Pancreas (tissue), 10 donors: Measurements from ENCODE around the gene SMCO4. TPM values are rescaled to one million over a fixed set of nuclear protein-coding genes. Genes with fewer than 3 reads are reported as not detected.

Experiments used
- ATAC-seq, 4 donors: fragments of 200-7000 bp; cut with Tn5 transposase; one replicate each; pipeline versions ENCODE4 v1.8.0 to v1.9.1; 2020; ENCODE audit warnings: mild to moderate bottlenecking in 4 of 4, moderate library complexity in 4 of 4
- DNase-seq, 6 donors: peaks; one replicate each; pipeline ENCODE4 v3.0.0-alpha.2; 2020
- FAIRE-seq: peaks from 2 replicates; lab custom pipeline; 2012; peaks lifted over from hg19 to GRCh38; lab: Jason Lieb, UNC
- H3K27ac ChIP-seq, 4 donors: fragments of 200-600 bp; sonication (generic); 1 replicate in 3 of 4; 2 replicates in 1 of 4; pipeline versions ENCODE4 v1.5.0 to v1.8.0; 2020
- H3K27me3 ChIP-seq, 4 donors: fragments of 200-600 bp; one replicate each; pipeline ENCODE4 v1.8.0; 2021
- H3K36me3 ChIP-seq, 3 donors: fragments of 200-600 bp; sonication (generic) in 1 of 3; one replicate each; pipeline versions ENCODE4 v1.5.0 to v1.8.0; 2020 to 2021
- H3K4me1 ChIP-seq, 3 donors: fragments of 200-600 bp; one replicate each; pipeline ENCODE4 v1.8.0; 2021
- H3K4me3 ChIP-seq, 4 donors: fragments of 200-600 bp; sonication (generic) in 2 of 4; one replicate each; pipeline versions ENCODE4 v1.5.0 to v1.8.0; 2020 to 2021
- H3K9me3 ChIP-seq, 4 donors: fragments of 200-600 bp; one replicate each; pipeline ENCODE4 v1.8.0; 2021
- WGBS, 2 donors: extraction: QIAGEN DNeasy Blood & Tissue Kit; methylation state at CpG; one replicate each; pipeline ENCODE4 v1.1.7; 2013; 5-methylcytosine and 5-hydroxymethylcytosine counted together
- intact Hi-C, 3 donors: fragments of 100-400 bp; cut with DNase I; formaldehyde crosslinking; loops; one replicate each; pipeline versions ENCODE4 v1.11.1 to v1.14.2; 2022
- polyA plus RNA-seq, 2 donors: library from polyadenylated mRNA; stranded (reverse); fragments of 200-250 nt; gene quantifications; one replicate each; pipeline ENCODE4 v1.2.3, GENCODE V29; 2013
- total RNA-seq, 6 donors: library from RNA; stranded (reverse); fragmentation: NEBNext Ultra II Directional in 4 of 6; extraction: Animal tissue kit (Norgen Biotek cat#: 25700) in 4 of 6; gene quantifications; one replicate each; pipeline versions ENCODE4 v1.2.1 to v1.2.4, GENCODE V29; 2021 to 2023
- TF ChIP-seq, protein P1 (sequence below), 4 donors: fragments of 200-600 bp; sonication (generic) in 3 of 4; IDR thresholded peaks; one replicate each; pipeline versions ENCODE4 v1.5.0 to v1.8.0; 2021; ENCODE audit warnings: antibody characterized with exemption in 4 of 4
- donor health status: healthy with polysubstance abuse.
- donor health status: DM: no; HTN: no; CAD: no; lungs with moderate emphysema.
- donor health status: DM: no; HTN: no; CAD: no.
- donor health status: control.
- donor health status: control.
- donor health status: Bipolar disorder and iron deficiency.
- donor health status: DM: yes; HTN: yes; CAD: no.
- donor health status: DM: no; HTN: no; CAD: no.
- donor health status: DM: no; HTN: no; CAD: no.
- donor health status: DM: yes; HTN: yes; CAD: no.

The SMCO4 gene
- total and polyA plus RNA-seq, 8 donors, result 15.6 to 41.8 (median 19.6) TPM

DNA sequence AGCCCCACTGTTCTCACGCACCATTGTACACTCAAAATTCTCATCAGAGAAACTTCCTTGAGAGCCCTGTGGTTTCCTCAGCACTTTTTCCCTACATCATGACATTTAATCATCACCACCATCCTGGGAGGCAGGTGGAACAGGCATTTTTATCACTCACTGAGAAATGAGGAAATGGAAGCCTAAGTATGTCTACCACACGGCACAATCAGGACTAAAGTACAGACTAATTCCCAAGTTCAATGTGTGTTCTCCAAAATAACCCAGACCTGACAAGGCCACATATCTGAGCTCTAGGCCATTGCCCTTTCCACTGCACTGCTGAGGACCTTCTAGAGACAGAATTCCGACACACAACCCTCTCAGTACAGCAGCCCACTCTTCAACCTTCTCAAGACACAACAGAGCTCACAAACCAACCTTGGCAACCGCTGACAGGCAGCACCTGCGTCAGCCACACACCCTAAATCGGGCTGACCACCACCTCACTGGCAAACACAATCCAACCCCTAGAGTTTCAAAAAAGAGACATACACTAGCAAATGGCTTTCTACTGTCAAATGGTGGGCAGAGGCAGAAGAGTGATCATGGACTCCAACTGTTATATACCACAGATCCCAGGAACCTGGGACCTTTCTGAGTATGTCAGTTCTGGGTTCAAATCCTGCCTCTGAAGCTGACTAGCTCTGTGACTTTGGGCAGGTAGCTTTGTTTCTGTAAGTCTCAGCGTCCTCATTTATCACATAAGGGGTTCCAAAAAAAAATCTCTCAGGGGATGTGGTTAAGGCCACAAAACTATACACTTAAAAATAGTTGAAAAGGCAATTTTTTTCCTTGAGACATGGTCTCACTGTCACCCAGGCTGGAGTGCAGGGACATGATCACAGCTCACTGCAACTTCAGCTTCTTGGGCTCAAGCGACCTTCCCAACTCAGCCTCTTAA, 16.3 kb downstream of the SMCO4 start:
- no peak overlapping the region for H3K4me3 ChIP-seq
- H3K9me3 ChIP-seq, result no peaks in the 10 kb centered on the region
- H3K27ac ChIP-seq, result peak overlapping the region in 2 of 4 donors; percentile 23 to 41
- no peaks in the 10 kb centered on the region for H3K36me3 ChIP-seq
- ATAC-seq, result peak in 2 of 4 donors; percentile 18 to 41
- no peaks in the 10 kb centered on the region for H3K27me3 ChIP-seq
- no peak for FAIRE-seq
- TF ChIP-seq, protein P1, sequence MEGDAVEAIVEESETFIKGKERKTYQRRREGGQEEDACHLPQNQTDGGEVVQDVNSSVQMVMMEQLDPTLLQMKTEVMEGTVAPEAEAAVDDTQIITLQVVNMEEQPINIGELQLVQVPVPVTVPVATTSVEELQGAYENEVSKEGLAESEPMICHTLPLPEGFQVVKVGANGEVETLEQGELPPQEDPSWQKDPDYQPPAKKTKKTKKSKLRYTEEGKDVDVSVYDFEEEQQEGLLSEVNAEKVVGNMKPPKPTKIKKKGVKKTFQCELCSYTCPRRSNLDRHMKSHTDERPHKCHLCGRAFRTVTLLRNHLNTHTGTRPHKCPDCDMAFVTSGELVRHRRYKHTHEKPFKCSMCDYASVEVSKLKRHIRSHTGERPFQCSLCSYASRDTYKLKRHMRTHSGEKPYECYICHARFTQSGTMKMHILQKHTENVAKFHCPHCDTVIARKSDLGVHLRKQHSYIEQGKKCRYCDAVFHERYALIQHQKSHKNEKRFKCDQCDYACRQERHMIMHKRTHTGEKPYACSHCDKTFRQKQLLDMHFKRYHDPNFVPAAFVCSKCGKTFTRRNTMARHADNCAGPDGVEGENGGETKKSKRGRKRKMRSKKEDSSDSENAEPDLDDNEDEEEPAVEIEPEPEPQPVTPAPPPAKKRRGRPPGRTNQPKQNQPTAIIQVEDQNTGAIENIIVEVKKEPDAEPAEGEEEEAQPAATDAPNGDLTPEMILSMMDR (IDR thresholded peaks at IDR 0.05), result no peak
- H3K4me1 ChIP-seq, result peaks cover 5 to 35% (median 7%) of the 10 kb centered on the region in 3 donors
- no peak for DNase-seq
- 70 to 76% methylated on average over 8 of the region's 8 CpGs for WGBS, 2 donors
- intact Hi-C loops, result no loop called here

DNA sequence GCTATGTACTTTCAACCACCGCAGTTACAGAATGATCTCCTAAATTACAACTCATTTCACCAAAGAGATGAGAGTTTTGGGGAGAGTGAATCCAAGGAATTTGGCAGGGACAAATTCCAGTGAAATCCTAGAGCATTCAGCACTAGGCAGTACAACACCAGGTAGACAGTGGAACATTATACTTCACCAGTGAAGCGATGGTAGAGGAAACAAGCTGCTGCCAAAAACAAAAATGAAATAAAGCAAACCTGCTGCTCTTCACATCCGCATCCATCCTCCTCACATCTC, 16.9 kb downstream of the SMCO4 start:
- Histone ChIP-seq H3K27ac (peak overlapping the region in 1 of 4 donors; percentile 41), H3K4me3 (no peak overlapping the region), H3K36me3 (no peaks in the 10 kb centered on the region), H3K4me1 (peaks cover 5 to 38% (median 7%) of the 10 kb centered on the region in 3 donors), H3K9me3 (no peaks in the 10 kb centered on the region), H3K27me3 (no peaks in the 10 kb centered on the region)
- TF ChIP-seq, protein P1 (IDR thresholded peaks at IDR 0.05), result no peak
- ATAC-seq (no peak), FAIRE-seq (no peak), DNase-seq (no peak)
- intact Hi-C loops, result no loop called here
- 31 to 62% methylated on average over 3 of the region's 3 CpGs for WGBS, 2 donors

DNA sequence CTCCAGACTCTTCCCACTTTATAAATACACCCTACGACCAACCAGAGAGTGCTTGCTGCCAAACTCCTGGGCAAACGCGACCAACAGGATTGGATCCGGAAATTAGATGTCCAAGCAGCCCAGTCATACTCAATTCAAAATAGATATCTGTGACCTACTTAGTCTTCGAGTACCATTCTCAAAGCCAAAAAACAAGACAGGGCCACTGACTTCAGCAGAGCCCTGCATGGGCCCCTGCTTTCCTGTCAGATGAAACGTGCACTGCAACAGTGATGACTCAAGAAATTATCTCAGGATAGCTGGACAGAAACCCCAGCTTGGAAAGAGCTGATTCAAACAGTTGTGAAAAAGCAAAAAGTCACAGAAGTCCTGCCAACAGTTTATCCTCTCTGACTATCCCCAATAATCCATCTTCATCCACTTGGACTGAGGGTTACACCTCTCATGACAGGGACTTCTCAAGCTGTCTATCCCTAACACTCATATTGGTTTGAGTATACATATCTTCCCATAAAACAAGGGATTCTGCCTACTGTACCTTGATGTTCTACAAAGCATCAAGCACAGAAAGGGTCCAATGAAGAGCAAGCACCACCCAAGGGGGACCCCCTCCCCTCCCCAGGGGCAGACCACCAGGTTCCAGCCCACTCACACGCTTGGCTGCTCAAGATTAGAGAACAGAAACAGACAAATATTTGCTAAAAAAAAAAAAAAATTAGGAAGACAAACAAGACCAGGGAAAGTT, 17.4 kb downstream of the SMCO4 start:
- H3K27ac ChIP-seq, result peak overlapping the region in 2 of 4 donors; percentile 2 to 41
- H3K4me3 ChIP-seq, result no peak overlapping the region
- TF ChIP-seq, protein P1 (IDR thresholded peaks at IDR 0.05), result no peak
- H3K27me3 ChIP-seq, result no peaks in the 10 kb centered on the region
- FAIRE-seq, result no peak
- H3K4me1 ChIP-seq, result peaks cover 7 to 40% (median 8%) of the 10 kb centered on the region in 3 donors
- intact Hi-C loops, result no loop called here
- no peaks in the 10 kb centered on the region for H3K9me3 ChIP-seq
- H3K36me3 ChIP-seq, result no peaks in the 10 kb centered on the region
- no peak for DNase-seq
- 55 to 69% methylated on average over 7 of the region's 7 CpGs for WGBS, 2 donors
- ATAC-seq, result peak in 1 of 4 donors; percentile 20

DNA sequence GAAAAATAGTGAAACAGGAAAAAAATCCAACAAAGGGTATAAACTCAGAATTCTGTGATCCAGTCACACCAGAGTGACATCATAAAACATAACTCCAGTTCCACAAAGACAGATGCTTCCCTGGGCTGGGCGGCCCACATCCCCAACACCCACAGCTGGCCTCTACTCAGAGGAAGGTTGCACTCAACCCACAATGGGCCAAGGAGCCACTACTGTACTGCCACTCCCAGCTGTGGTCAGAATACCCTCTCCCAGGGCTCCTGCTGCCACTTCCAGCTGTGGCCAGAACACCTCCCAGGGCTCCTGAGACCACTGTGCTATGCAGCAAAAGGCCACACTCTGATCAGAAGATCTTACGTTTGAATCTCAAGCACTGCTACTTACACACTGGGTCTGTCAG, 18.3 kb downstream of the SMCO4 start:
- Histone ChIP-seq H3K27me3 (no peaks in the 10 kb centered on the region), H3K27ac (no peak overlapping the region), H3K4me3 (no peak overlapping the region), H3K4me1 (peaks cover 7 to 36% (median 17%) of the 10 kb centered on the region in 3 donors), H3K9me3 (no peaks in the 10 kb centered on the region), H3K36me3 (no peaks in the 10 kb centered on the region)
- no peak for FAIRE-seq
- intact Hi-C loops, result no loop called here
- TF ChIP-seq, protein P1 (IDR thresholded peaks at IDR 0.05), result no peak
- WGBS, 2 donors, result 93 to 94% methylated on average over 2 of the region's 2 CpGs
- no peak for DNase-seq
- ATAC-seq, result no peak
